IMR-90 (cell line): ENCODE data around the gene CDH23. TPM values are rescaled to one million over a fixed set of nuclear protein-coding genes. Genes with fewer than 3 reads are reported as not detected.
A peak's percentile ranks its signal among the peaks of the same experiment; 100 is the strongest.

Experiments used
- ATAC-seq: fragments of 200-7000 bp; cut with Tn5 transposase; 2 replicates; pipeline ENCODE4 v1.9.1; 2020; ENCODE audit warnings: low read depth, mild to moderate bottlenecking, moderate library complexity
- BruUV-seq: library from RNA; stranded (reverse); fragments of 400-500 nt; replicated peaks from 2 replicates; lab custom pipeline; 2021; lab: Mats Ljungman, UMichigan
- CTCF ChIA-PET: fragments of 300-600 bp; formaldehyde crosslinking; extraction: SDS; loops from one replicate; lab custom pipeline; 2021; ENCODE audit warnings: antibody characterized with exemption; lab: Yijun Ruan, JAX
- POLR2A ChIA-PET: fragments of 300-600 bp; sonication (Branson Sonifier 250); formaldehyde crosslinking; loops from one replicate; lab custom pipeline; 2022; ENCODE audit warnings: antibody characterized with exemption; ENCODE audit not compliant: unreplicated experiment; lab: Charles Lee
- DNase-seq: peaks from one replicate; pipeline ENCODE4 v3.0.0; 2013
- H2AFZ ChIP-seq: replicated peaks from 2 replicates; pipeline ENCODE3; 2013; ENCODE audit warnings: low read length, mild to moderate bottlenecking; ENCODE audit not compliant: poor library complexity
- H2AK5ac ChIP-seq: 2 replicates; pipeline ENCODE4 v1.6.1; 2013; ENCODE audit warnings: low read depth, low read length, inconsistent platforms
- H2AK9ac ChIP-seq: replicated peaks from 2 replicates; pipeline ENCODE3; 2013; ENCODE audit warnings: mild to moderate bottlenecking, low read depth, low read length, moderate library complexity; ENCODE audit not compliant: poor library complexity
- H2BK120ac ChIP-seq: 2 replicates; pipeline ENCODE4 v1.6.1; 2013; ENCODE audit warnings: low read depth, low read length, inconsistent platforms
- H2BK15ac ChIP-seq: 3 replicates; pipeline ENCODE4 v1.6.1; 2013; ENCODE audit warnings: low read depth, low read length, inconsistent platforms
- H2BK20ac ChIP-seq: 2 replicates; pipeline ENCODE4 v1.6.1; 2013; ENCODE audit warnings: low read depth, mild to moderate bottlenecking, inconsistent platforms, low read length, moderate library complexity
- H2BK5ac ChIP-seq: 2 replicates; pipeline ENCODE4 v1.6.1; 2013; ENCODE audit warnings: mild to moderate bottlenecking, low read depth, low read length, inconsistent platforms; ENCODE audit not compliant: poor library complexity, severe bottlenecking
- H3K14ac ChIP-seq: replicated peaks from 2 replicates; pipeline ENCODE4 v1.6.1; 2013; ENCODE audit warnings: low read depth, low read length, inconsistent platforms
- H3K18ac ChIP-seq: 2 replicates; pipeline ENCODE4 v1.6.1; 2013; ENCODE audit warnings: low read depth, low read length, control low read depth
- H3K23ac ChIP-seq: 2 replicates; pipeline ENCODE4 v1.6.1; 2013; ENCODE audit warnings: low read depth, low read length, inconsistent platforms
- H3K27ac ChIP-seq: 2 replicates; pipeline ENCODE4 v1.5.1; 2013; ENCODE audit warnings: mild to moderate bottlenecking, control low read depth, low read length; ENCODE audit not compliant: insufficient read depth
- H3K27me3 ChIP-seq: 2 replicates; pipeline ENCODE4 v1.6.1; 2013; ENCODE audit warnings: low read length; ENCODE audit not compliant: control insufficient read depth, insufficient read depth
- H3K36me3 ChIP-seq: 2 replicates; pipeline ENCODE4 v1.6.1; 2013; ENCODE audit warnings: low read length, mixed read lengths; ENCODE audit not compliant: control insufficient read depth, insufficient read depth
- H3K4ac ChIP-seq: 2 replicates; pipeline ENCODE4 v1.6.1; 2013; ENCODE audit warnings: low read depth, low read length, inconsistent platforms
- H3K4me1 ChIP-seq: 2 replicates; pipeline ENCODE4 v1.6.1; 2013; ENCODE audit warnings: low read length, mixed read lengths; ENCODE audit not compliant: control insufficient read depth, insufficient read depth
- H3K4me2 ChIP-seq: 2 replicates; pipeline ENCODE4 v1.6.1; 2013; ENCODE audit warnings: low read depth, mild to moderate bottlenecking, control low read depth, low read length, moderate library complexity
- H3K4me3 ChIP-seq: 2 replicates; pipeline ENCODE4 v1.5.1; 2013; ENCODE audit warnings: low read depth, mild to moderate bottlenecking, control low read depth, low read length, moderate library complexity; ENCODE audit not compliant: insufficient read depth
- H3K56ac ChIP-seq: 2 replicates; pipeline ENCODE4 v1.6.1; 2013; ENCODE audit warnings: low read length, inconsistent platforms; ENCODE audit not compliant: insufficient read depth; ENCODE audit errors: extremely low read depth
- H3K79me1 ChIP-seq, 2 experiments: 2 replicates each; pipeline ENCODE4 v1.6.1; 2013; ENCODE audit warnings: low read length in 2 of 2, inconsistent platforms in 1 of 2, low read depth in 1 of 2
- H3K9ac ChIP-seq: 2 replicates; pipeline ENCODE4 v1.6.1; 2013; ENCODE audit warnings: low read depth, low read length, control low read depth
- H3K9me1 ChIP-seq: 2 replicates; pipeline ENCODE4 v1.6.1; 2013; ENCODE audit warnings: low read length, inconsistent platforms; ENCODE audit not compliant: insufficient read depth
- H3K9me3 ChIP-seq: 2 replicates; pipeline ENCODE4 v1.6.1; 2013; ENCODE audit warnings: low read length; ENCODE audit not compliant: control insufficient read depth, insufficient read depth
- H4K20me1 ChIP-seq: 2 replicates; pipeline ENCODE4 v1.6.1; 2013; ENCODE audit warnings: low read length, inconsistent platforms; ENCODE audit not compliant: insufficient read depth
- H4K5ac ChIP-seq: 2 replicates; pipeline ENCODE4 v1.6.1; 2013; ENCODE audit warnings: mild to moderate bottlenecking, low read depth, low read length, control low read depth
- H4K8ac ChIP-seq, 2 experiments: 2 replicates each; pipeline ENCODE4 v1.6.1; 2013; ENCODE audit warnings: low read depth in 2 of 2, low read length in 2 of 2, control low read depth in 1 of 2, inconsistent platforms in 1 of 2
- H4K91ac ChIP-seq: 2 replicates; pipeline ENCODE4 v1.6.1; 2013; ENCODE audit warnings: low read depth, low read length, inconsistent platforms; ENCODE audit not compliant: insufficient read depth
- CEBPB ChIP-seq: IDR thresholded peaks from 2 replicates; pipeline ENCODE4 v1.6.1; 2012; ENCODE audit warnings: low read depth, low read length, improper control_type of control experiment
- ELK1 ChIP-seq: fragments of 150-350 bp; IDR thresholded peaks from 2 replicates; pipeline ENCODE4 v1.6.1; 2016; ENCODE audit warnings: low read depth, mild to moderate bottlenecking, low read length, moderate library complexity, borderline replicate concordance
- MAFK ChIP-seq: IDR thresholded peaks from 2 replicates; pipeline ENCODE4 v1.6.1; 2012; ENCODE audit warnings: low read depth, low read length, improper control_type of control experiment
- MAZ ChIP-seq: IDR thresholded peaks from 2 replicates; pipeline ENCODE4 v1.6.1; 2012; ENCODE audit warnings: low read depth, mild to moderate bottlenecking, low read length, improper control_type of control experiment, moderate library complexity, borderline replicate concordance
- MXI1 ChIP-seq: IDR thresholded peaks from 2 replicates; pipeline ENCODE4 v1.6.1; 2012; ENCODE audit warnings: low read depth, mild to moderate bottlenecking, low read length, moderate library complexity, borderline replicate concordance
- NFE2L2 ChIP-seq: fragments of 150-350 bp; IDR thresholded peaks from 2 replicates; pipeline ENCODE4 v1.6.1; 2016; ENCODE audit warnings: low read depth, mild to moderate bottlenecking, low read length
- WGBS, 2 experiments: methylation state at CpG; one replicate each; pipeline versions ENCODE4 v1.1.5 to v1.1.7; 2013; ENCODE audit warnings: missing lambda C conversion rate in 2 of 2; ENCODE audit not compliant: insufficient read length in 1 of 2; ENCODE audit errors: extremely low coverage in 2 of 2; 5-methylcytosine and 5-hydroxymethylcytosine counted together
- dilution Hi-C: fragments of 300-500 bp; cut with HindIII; formaldehyde crosslinking; loops from one replicate; pipeline ENCODE4 v1.14.3; 2018; ENCODE audit warnings: low sequenced_read_pairs; ENCODE audit not compliant: unreplicated experiment
- in situ Hi-C: fragments of 300-500 bp; cut with MboI; formaldehyde crosslinking; loops from 3 replicates; pipeline ENCODE4 v1.14.3; 2019; ENCODE audit warnings: low sequenced_read_pairs, inconsistent platforms, mixed read lengths
- intact Hi-C: fragments of 100-400 bp; cut with micrococcal nuclease; formaldehyde crosslinking; loops from 2 replicates; pipeline ENCODE4 v1.10.0; 2022
- polyA plus RNA-seq, 3 experiments: library from polyadenylated mRNA; depleted of rRNA; stranded (reverse); fragments of >200 nt; gene quantifications; 2 replicates each; pipeline ENCODE4 v1.2.3, GENCODE V29; 2012; ENCODE audit warnings: low replicate concordance in 1 of 3
- total RNA-seq: library from RNA; depleted of rRNA; stranded (reverse); fragments of >200 nt; gene quantifications from 2 replicates; pipeline ENCODE4 v1.2.3, GENCODE V29; 2012

The CDH23 gene
- total and polyA plus RNA-seq, 2 of the 4 experiments (the other 2 are of a cell fraction): under 0.01 to 0.03 TPM

- ATAC-seq: no peak
- no peak overlapping the region for H3K9ac ChIP-seq
Measured at GRCh38 chr10:71780156-71780555, 383.4 kb downstream of the CDH23 start.

More at GRCh38 chr10:71780156-71780555, 383.4 kb downstream of the CDH23 start:
- no peak overlapping the region for H2BK15ac ChIP-seq
- no peaks in the 10 kb centered on the region for H3K79me1 ChIP-seq
- no peak overlapping the region for H3K4me3 ChIP-seq
- no peak overlapping the region for H3K14ac ChIP-seq
- peaks cover 57% of the 10 kb centered on the region for H3K27me3 ChIP-seq
- no peak overlapping the region for H2AK5ac ChIP-seq
- H3K56ac ChIP-seq: no peak overlapping the region
- 65% methylated on average over 2 of the region's 7 CpGs; no CpG with 5 or more reads in 1 of the 2 experiments for WGBS, 2 experiments
- H4K5ac ChIP-seq: no peak overlapping the region
- H2BK20ac ChIP-seq: no peak overlapping the region
- no peak for TF ChIP-seq NFE2L2
- TF ChIP-seq MAZ: no peak
- TF ChIP-seq MXI1: no peak
- TF ChIP-seq ELK1: no peak
- no peak for TF ChIP-seq CEBPB
- TF ChIP-seq MAFK: no peak
- H3K4me2 ChIP-seq: no peak overlapping the region
- CTCF ChIA-PET: no interaction called here
- H2BK5ac ChIP-seq: no peak overlapping the region
- H3K27ac ChIP-seq: no peak overlapping the region
- POLR2A ChIA-PET: no interaction called here
- H4K91ac ChIP-seq: no peak overlapping the region
- H3K9me1 ChIP-seq: no peaks in the 10 kb centered on the region; the same call in 1 of the 2 replicates
- no peak overlapping the region for H2AFZ ChIP-seq
- H3K9me3 ChIP-seq: no peaks in the 10 kb centered on the region
- in situ Hi-C loops (no loop called here), dilution Hi-C loops (no loop called here), intact Hi-C loops (no loop called here)
- no peak overlapping the region for H4K8ac ChIP-seq
- no peak overlapping the region for H3K18ac ChIP-seq
- no peaks in the 10 kb centered on the region for H3K36me3 ChIP-seq
- no TSS peak for BruUV-seq
- H3K4ac ChIP-seq: no peak overlapping the region
- DNase-seq: no peak
- no peak overlapping the region for H3K23ac ChIP-seq
- H3K4me1 ChIP-seq: no peaks in the 10 kb centered on the region
- no peaks in the 10 kb centered on the region for H4K20me1 ChIP-seq
- H2AK9ac ChIP-seq: peak overlapping the region; percentile 48
- no peak overlapping the region for H2BK120ac ChIP-seq
